GM19452 (cell line): ENCODE data around the gene CACNG5.
"Not testable (repeated sequence)": the region's sequence is repeated elsewhere in the genome, so short reads cannot be mapped to it uniquely, and the experiment has no call there.

Source experiments
- ATAC-seq: cut with Tn5 transposase; IDR thresholded peaks from one replicate; pipeline ENCODE4 v1.9.1; 2021; ENCODE audit not compliant: unreplicated experiment

Gene CACNG5

DNA sequence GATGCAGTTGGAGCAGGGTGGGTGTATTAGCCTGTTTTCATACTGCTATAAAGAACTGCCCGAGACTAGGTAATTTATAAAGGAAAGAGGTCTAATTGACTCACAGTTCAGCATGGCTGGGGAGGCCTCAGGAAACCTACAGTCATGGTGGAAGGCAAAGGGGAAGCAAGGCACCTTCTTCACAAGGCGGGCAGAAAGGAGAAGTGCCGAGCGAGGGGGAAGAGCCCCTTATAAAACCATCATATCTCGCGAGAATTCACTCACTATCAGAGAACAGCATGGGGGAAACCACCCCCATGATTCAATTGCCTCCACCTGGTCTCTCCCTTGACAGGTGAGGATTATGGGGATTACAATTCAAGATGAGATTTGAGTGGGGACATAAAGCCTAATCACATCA, 68.4 kb downstream of the CACNG5 start:
- ATAC-seq, result not testable (repeated sequence)

DNA sequence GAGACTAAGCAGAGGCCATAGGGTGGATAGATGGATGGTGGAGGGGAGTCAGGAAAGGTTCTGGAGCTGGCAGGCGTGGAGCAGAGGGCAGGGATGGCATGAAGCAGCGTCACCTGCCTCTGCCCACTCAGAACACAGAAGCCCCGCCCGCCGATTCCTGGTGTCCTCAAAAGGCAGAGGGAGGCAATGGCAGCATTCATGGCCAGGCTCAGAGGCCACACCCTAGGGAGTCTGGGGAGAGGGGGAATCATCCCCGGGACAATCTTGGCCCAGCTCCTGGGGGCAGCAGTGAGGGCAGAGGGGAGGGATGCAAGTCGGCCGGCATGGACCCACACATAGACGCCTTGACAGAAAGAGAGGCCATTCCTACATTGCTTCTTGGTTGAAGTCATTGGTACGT, 68.9 kb downstream of the CACNG5 start:
- ATAC-seq, result no peak

DNA sequence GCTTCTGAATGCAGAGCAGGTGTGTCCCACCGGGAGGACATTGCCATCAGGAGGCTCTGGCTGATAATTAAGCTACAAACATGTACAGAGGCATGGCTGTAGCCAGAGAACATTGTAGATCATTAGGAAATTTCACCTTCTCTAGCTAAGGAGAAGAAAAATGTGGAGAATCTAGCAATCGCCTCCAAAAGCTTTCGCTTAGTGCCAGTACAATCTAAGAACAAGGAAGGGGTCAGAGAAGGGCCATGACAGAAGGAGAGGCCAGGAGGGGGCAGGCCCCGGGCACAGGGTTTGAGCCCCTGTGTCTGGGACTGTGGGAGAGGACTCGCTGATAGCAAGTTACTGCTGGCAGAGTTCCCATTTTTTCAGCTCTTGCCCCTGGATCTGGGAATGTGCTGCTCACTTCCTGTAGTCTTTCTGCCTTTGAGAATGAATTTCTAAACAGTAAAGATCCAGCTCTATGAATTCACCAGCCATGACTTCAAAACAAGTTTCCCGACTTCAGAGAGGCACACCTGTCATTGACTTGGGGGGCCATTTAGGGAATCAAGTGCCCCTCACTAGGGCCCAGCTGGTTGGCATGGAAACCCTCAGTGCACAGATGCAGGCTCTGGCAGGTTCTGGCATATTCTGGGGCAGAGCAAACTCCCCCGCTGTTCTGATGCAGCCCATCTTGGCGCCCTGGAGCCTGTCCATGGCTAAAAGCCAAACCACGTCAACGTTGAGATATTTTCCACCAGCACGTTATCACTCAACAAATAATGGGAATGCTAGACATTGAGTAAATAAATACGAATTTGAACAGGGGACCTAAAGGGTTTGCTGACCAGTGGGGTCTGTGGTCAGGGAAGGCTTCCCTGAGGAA, 70.1 kb downstream of the CACNG5 start:
- no peak for ATAC-seq

GRCh38 chr17:66906321-66907278, 71.7 kb downstream of the CACNG5 start:
- peak; percentile 56 for ATAC-seq

- ATAC-seq, result no peak
Measured at GRCh38 chr17:66909804-66910373, 75.0 kb downstream of the CACNG5 start.

- ATAC-seq, result no peak
Measured at GRCh38 chr17:66910651-66911285, 75.9 kb downstream of the CACNG5 start.

DNA sequence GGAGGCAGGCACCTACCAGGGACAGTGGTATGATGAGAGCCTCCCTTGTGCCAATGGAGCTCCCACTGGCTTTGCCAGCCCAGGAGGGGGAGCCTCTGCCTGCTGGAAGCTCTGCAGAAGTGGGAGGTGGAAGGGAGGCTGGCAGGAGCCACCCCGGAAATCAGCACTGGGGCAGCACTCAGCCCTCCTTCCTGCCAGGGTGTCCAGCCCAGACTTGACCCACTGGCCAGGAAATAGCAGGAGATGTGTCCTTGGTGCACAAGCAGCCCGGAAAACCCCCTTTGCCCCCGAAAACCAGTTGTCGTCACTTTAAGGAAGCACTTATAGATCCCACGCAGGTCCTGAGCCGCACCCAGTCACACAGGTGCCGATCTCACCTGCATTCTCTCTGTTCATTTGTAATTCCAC, 80.3 kb downstream of the CACNG5 start:
- no peak for ATAC-seq

GRCh38 chr17:66915792-66916191, 80.9 kb downstream of the CACNG5 start:
- ATAC-seq, result no peak

- ATAC-seq, result no peak
Measured at GRCh38 chr17:66916946-66917345, 82.0 kb downstream of the CACNG5 start.

GRCh38 chr17:66918896-66919295, 84.0 kb downstream of the CACNG5 start:
- no peak for ATAC-seq

DNA sequence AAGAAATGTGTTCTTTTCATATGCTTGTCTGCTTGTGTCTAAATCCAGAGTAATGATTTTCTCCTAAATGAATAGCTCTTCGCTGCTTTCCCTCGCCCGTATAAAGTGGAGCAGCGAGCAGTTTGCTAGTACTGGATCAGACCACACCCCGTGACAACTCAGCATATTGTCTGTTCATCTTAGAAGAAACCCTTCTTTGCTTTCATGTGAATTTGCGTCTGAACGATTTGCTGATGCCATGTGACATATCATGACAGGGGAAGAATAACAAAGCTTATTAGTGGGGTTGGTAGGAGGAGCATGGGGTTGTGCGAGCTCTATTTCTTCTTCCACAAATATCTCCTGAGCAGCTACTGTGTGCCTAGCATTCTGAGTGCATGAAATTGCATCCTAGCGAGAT, 85.5 kb downstream of the CACNG5 start:
- ATAC-seq, result no peak

DNA sequence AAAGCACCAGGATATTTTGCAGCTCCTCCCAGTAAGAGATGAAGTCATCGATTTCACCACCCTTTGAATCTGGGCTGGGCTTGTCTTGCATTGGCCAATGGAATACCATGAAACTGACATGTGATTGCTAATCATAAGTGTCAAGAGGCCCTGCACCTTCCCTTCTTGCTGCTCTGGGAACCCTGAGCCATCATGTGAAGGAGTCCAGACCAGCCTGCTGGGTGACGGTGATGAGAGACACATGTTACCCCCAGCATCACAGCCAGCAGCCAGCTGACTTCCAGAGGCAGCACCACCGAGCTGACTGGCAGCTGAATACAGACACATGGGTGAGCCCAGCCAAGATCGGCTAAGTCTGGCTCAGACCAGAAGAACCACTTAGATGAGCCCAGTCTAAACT, 86.0 kb downstream of the CACNG5 start:
- ATAC-seq, result no peak

DNA sequence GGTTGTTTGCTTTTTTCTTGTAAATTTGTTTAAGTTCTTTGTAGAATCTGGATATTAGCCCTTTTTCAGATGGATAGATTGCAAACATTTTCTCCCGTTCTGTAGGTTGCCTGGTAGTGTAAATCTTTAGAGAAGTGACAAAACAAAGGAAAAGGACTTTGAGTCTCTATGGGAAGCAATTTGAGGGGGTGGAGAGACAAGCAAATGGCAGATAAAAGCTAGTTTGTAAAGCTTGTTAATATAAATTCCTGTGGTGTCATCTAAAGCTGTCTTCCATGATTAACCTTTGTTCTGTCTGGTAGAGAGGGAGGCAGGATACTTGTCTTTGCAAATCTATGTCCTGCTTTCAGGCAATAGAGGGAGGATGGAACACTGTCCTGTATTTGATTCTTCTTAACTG, 89.0 kb downstream of the CACNG5 start:
- ATAC-seq, result no peak

- no peak for ATAC-seq
Measured at GRCh38 chr17:66925811-66926500, 91.0 kb downstream of the CACNG5 start.

DNA sequence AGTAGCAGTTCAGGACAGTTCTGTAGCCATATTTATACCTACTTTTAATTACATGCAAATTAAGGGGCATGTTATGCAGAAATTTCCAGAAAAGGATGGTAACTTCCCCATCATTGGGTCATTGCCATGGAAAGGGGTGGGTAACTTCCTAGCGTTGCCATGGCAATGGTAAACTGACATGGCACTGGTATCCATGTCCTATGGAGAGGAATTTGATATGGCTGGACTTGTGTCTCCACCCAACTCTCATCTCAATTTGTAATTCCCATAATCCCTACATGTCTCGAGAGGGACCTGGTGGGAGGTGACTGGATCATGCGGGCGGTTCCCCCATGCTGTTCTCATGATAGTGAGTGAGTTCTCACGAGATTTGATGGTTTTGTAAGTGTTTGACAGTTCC, 94.0 kb downstream of the CACNG5 start:
- no peak for ATAC-seq

- ATAC-seq, result no peak
Measured at GRCh38 chr17:66929591-66929990, 94.7 kb downstream of the CACNG5 start.

- no peak for ATAC-seq
Measured at GRCh38 chr17:66930933-66931332, 96.0 kb downstream of the CACNG5 start.

DNA sequence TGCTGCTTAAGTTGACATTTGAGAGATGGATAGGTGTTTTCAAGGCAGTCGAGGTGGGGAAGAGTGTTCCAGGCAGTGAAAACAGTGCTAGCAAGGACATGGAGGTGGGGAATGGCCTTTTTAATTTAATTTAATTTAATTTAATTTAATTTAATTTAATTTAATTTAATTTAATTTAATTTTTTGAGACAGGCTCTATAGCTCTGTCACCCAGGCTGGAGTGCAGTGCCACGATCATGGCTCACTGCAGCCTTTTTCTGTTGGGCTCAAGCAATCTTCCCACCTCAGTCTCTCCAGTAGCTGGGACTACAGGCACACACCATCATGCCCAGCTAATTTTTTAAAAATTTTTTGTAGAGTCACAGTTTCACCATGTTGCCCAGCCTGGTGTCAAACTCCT, 97.4 kb downstream of the CACNG5 start:
- no peak for ATAC-seq

- no peak for ATAC-seq
Measured at GRCh38 chr17:66934040-66934439, 99.1 kb downstream of the CACNG5 start.
